ENCODE results near the gene RCHY1. TPM values are rescaled to one million over a fixed set of nuclear protein-coding genes. Genes with fewer than 3 reads are reported as not detected.

The RCHY1 gene
- 12.8 and 14.7 TPM in 2 replicates for total RNA-seq

GRCh38 chr4:75514131-75514948 is at the start of gene RCHY1, which contains the start of gene THAP6:
Gene RCHY1 (minus strand): TSS chr4:75514403. CDS start chr4:75514286, 117 bp downstream.
Gene THAP6 (plus strand): TSS chr4:75514473. CDS start chr4:75515453, 980 bp downstream.

GRCh38 chr4:75555294-75556164 is 41.3 kb upstream of the RCHY1 start, which contains the start of gene ODAPH:
Gene ODAPH (plus strand): TSS chr4:75556066. CDS start chr4:75556083, 17 bp downstream.

Other genes with a start within 250 kb of the RCHY1 start
- gene THAP6, start 70 bp upstream of the RCHY1 start, total RNA-seq: 7.6 and 8.3 TPM in 2 replicates
- gene ODAPH, start 41.7 kb upstream of the RCHY1 start, total RNA-seq: not detected in 2 replicates
- gene CDKL2, start 116.1 kb upstream of the RCHY1 start, total RNA-seq: 0.46 and 0.62 TPM in 2 replicates
- gene G3BP2, start 159.0 kb upstream of the RCHY1 start, total RNA-seq: 95.7 and 99.7 TPM in 2 replicates
- gene USO1, start 210.2 kb upstream of the RCHY1 start, total RNA-seq: 71.0 and 75.2 TPM in 2 replicates